Stimulated activated naive B cell treated with anti-CD40 and anti-IgM and Interleukin-4, amounts not matched to agents 10 μg/mL and 1 μg/mL and 100 μg/mL, for 72 hours (primary cell): Measurements from ENCODE around the gene HOXA7.

Experiments used
- ATAC-seq, 2 donors: fragments of 150-1000 bp; cut with Tn5 transposase; replicated peaks; 2 replicates each; pipeline ENCODE4 v1.10.0; 2021; ENCODE audit warnings: moderate library complexity in 1 of 2
- DNase-seq: peaks from one replicate; pipeline ENCODE4 v3.0.0; 2021
- H3K27ac Mint-ChIP-seq: one replicate; pipeline ENCODE4 v1.8.0; 2022; ENCODE audit warnings: mild to moderate bottlenecking, mixed read lengths
- H3K27me3 Mint-ChIP-seq, 2 donors: one replicate each; pipeline ENCODE4 v1.8.0; 2022; ENCODE audit warnings: mixed read lengths in 2 of 2
- H3K36me3 Mint-ChIP-seq, 2 donors: one replicate each; pipeline ENCODE4 v1.8.0; 2022; ENCODE audit warnings: mixed read lengths in 2 of 2, mild to moderate bottlenecking in 1 of 2
- H3K4me1 Mint-ChIP-seq, 2 donors: one replicate each; pipeline ENCODE4 v1.8.0; 2022; ENCODE audit warnings: mixed read lengths in 2 of 2, mild to moderate bottlenecking in 1 of 2
- H3K4me3 Mint-ChIP-seq, 2 donors: one replicate each; pipeline ENCODE4 v1.8.0; 2022; ENCODE audit warnings: mild to moderate bottlenecking in 2 of 2, mixed read lengths in 2 of 2, moderate library complexity in 1 of 2
- H3K9me3 Mint-ChIP-seq, 2 donors: one replicate each; pipeline ENCODE4 v1.8.0; 2022; ENCODE audit warnings: mixed read lengths in 2 of 2, mild to moderate bottlenecking in 1 of 2

Gene HOXA7

GRCh38 chr7:27172823-27173510 lies 16.5 kb upstream of the HOXA7 start:
- Mint-ChIP-seq H3K4me3 (peak overlapping the region; percentile 50 to 68), H3K4me1 (peaks cover 18 to 30% of the 10 kb centered on the region in 2 donors), H3K36me3 (peaks cover 5 to 12% of the 10 kb centered on the region in 2 donors), H3K27ac (no peak overlapping the region), H3K27me3 (peaks cover 61 to 77% of the 10 kb centered on the region in 2 donors), H3K9me3 (peaks cover 0 to 2% of the 10 kb centered on the region in 2 donors)
- DNase-seq (no peak), ATAC-seq (peak in 1 of 2 donors; percentile 14)

GRCh38 chr7:27172315-27172774 lies 15.9 kb upstream of the HOXA7 start:
- no peak for DNase-seq
- Mint-ChIP-seq H3K36me3 (peaks cover 5 to 12% of the 10 kb centered on the region in 2 donors), H3K27me3 (peaks cover 56 to 77% of the 10 kb centered on the region in 2 donors), H3K27ac (peak overlapping the region; percentile 93), H3K4me3 (peak overlapping the region; percentile 61 to 75), H3K9me3 (peaks cover 0 to 2% of the 10 kb centered on the region in 2 donors), H3K4me1 (peaks cover 18 to 30% of the 10 kb centered on the region in 2 donors)
- no peak for ATAC-seq

- peaks cover 21 to 30% of the 10 kb centered on the region in 2 donors for H3K4me1 Mint-ChIP-seq
- H3K27ac Mint-ChIP-seq = peak overlapping the region; percentile 93
- DNase-seq = no peak
- peak overlapping the region; percentile 36 to 75 for H3K4me3 Mint-ChIP-seq
- no peak for ATAC-seq
- H3K36me3 Mint-ChIP-seq = peaks cover 5 to 15% of the 10 kb centered on the region in 2 donors
- peaks cover 0 to 4% of the 10 kb centered on the region in 2 donors for H3K9me3 Mint-ChIP-seq
- H3K27me3 Mint-ChIP-seq = peaks cover 56 to 77% of the 10 kb centered on the region in 2 donors
Observed at GRCh38 chr7:27171637-27172314, 15.3 kb upstream of the HOXA7 start.

GRCh38 chr7:27171325-27171636 lies 14.8 kb upstream of the HOXA7 start:
- Mint-ChIP-seq H3K4me1 (peaks cover 21 to 30% of the 10 kb centered on the region in 2 donors), H3K27ac (peak overlapping the region; percentile 93), H3K9me3 (peaks cover 0 to 4% of the 10 kb centered on the region in 2 donors), H3K27me3 (peaks cover 52 to 76% of the 10 kb centered on the region in 2 donors), H3K4me3 (peak overlapping the region in 1 of 2 donors; percentile 30), H3K36me3 (peaks cover 5 to 15% of the 10 kb centered on the region in 2 donors)
- DNase-seq (no peak), ATAC-seq (no peak)

GRCh38 chr7:27170426-27171324 lies 14.2 kb upstream of the HOXA7 start:
- H3K4me1 Mint-ChIP-seq = peaks cover 22 to 33% of the 10 kb centered on the region in 2 donors

GRCh38 chr7:27169658-27170425 lies 13.4 kb upstream of the HOXA7 start:
- peaks cover 22 to 33% of the 10 kb centered on the region in 2 donors for H3K4me1 Mint-ChIP-seq
- peak overlapping the region in 1 of 2 donors; percentile 56 for H3K4me3 Mint-ChIP-seq
- ATAC-seq (no peak), DNase-seq (no peak)
- H3K36me3 Mint-ChIP-seq = peaks cover 5 to 15% of the 10 kb centered on the region in 2 donors
- H3K27me3 Mint-ChIP-seq = peaks cover 46 to 72% of the 10 kb centered on the region in 2 donors
- H3K9me3 Mint-ChIP-seq = peaks cover 0 to 4% of the 10 kb centered on the region in 2 donors
- peak overlapping the region; percentile 86 for H3K27ac Mint-ChIP-seq

More at GRCh38 chr7:27170426-27171324, 14.2 kb upstream of the HOXA7 start:
- Mint-ChIP-seq H3K9me3 (peaks cover 0 to 4% of the 10 kb centered on the region in 2 donors), H3K4me3 (no peak overlapping the region), H3K36me3 (peaks cover 5 to 15% of the 10 kb centered on the region in 2 donors), H3K27ac (peak overlapping the region; percentile 62), H3K27me3 (peaks cover 50 to 76% of the 10 kb centered on the region in 2 donors)
- no peak for ATAC-seq
- DNase-seq = no peak

GRCh38 chr7:27168265-27168947 lies 11.9 kb upstream of the HOXA7 start:
- peaks cover 28 to 32% of the 10 kb centered on the region in 2 donors for H3K4me1 Mint-ChIP-seq
- peaks cover 55 to 82% of the 10 kb centered on the region in 2 donors for H3K27me3 Mint-ChIP-seq
- peaks cover 0 to 4% of the 10 kb centered on the region in 2 donors for H3K9me3 Mint-ChIP-seq
- H3K4me3 Mint-ChIP-seq = peak overlapping the region; percentile 18 to 28
- ATAC-seq (no peak), DNase-seq (no peak)
- peak overlapping the region; percentile 81 for H3K27ac Mint-ChIP-seq
- peaks cover 5 to 15% of the 10 kb centered on the region in 2 donors for H3K36me3 Mint-ChIP-seq

GRCh38 chr7:27167916-27168264 lies 11.4 kb upstream of the HOXA7 start:
- ATAC-seq (no peak), DNase-seq (no peak)
- H3K9me3 Mint-ChIP-seq = peaks cover 0 to 4% of the 10 kb centered on the region in 2 donors
- H3K4me1 Mint-ChIP-seq = peaks cover 27 to 32% of the 10 kb centered on the region in 2 donors
- H3K27ac Mint-ChIP-seq = peak overlapping the region; percentile 20
- peaks cover 5 to 15% of the 10 kb centered on the region in 2 donors for H3K36me3 Mint-ChIP-seq
- no peak overlapping the region for H3K4me3 Mint-ChIP-seq
- H3K27me3 Mint-ChIP-seq = peaks cover 57 to 87% of the 10 kb centered on the region in 2 donors

- ATAC-seq (no peak), DNase-seq (no peak)
- Mint-ChIP-seq H3K27me3 (peaks cover 54 to 86% of the 10 kb centered on the region in 2 donors), H3K4me1 (peaks cover 21 to 25% of the 10 kb centered on the region in 2 donors), H3K27ac (peak overlapping the region; percentile 96), H3K9me3 (peaks cover 0 to 2% of the 10 kb centered on the region in 2 donors), H3K4me3 (peak overlapping the region; percentile 12 to 73), H3K36me3 (peaks cover 0 to 9% of the 10 kb centered on the region in 2 donors)
Observed at GRCh38 chr7:27166531-27167505, 10.3 kb upstream of the HOXA7 start.

- ATAC-seq = no peak
- Mint-ChIP-seq H3K36me3 (peaks cover 0 to 9% of the 10 kb centered on the region in 2 donors), H3K9me3 (peaks cover 0 to 2% of the 10 kb centered on the region in 2 donors), H3K27ac (peak overlapping the region; percentile 85), H3K4me1 (peaks cover 19 to 22% of the 10 kb centered on the region in 2 donors), H3K27me3 (peaks cover 53 to 86% of the 10 kb centered on the region in 2 donors), H3K4me3 (peak overlapping the region; percentile 8 to 59)
- DNase-seq = no peak
Observed at GRCh38 chr7:27165996-27166530, 9.6 kb upstream of the HOXA7 start.

GRCh38 chr7:27165089-27165995 lies 8.9 kb upstream of the HOXA7 start, which contains the start of gene HOXA9:
HOXA9 (minus strand) TSS chr7:27165537; CDS start chr7:27165457, 80 bp downstream.
- DNase-seq (no peak), ATAC-seq (no peak)
- peak within 1 kb of the TSS; percentile 91 for H3K27ac Mint-ChIP-seq
- H3K36me3 Mint-ChIP-seq = peaks cover 0 to 9% of the 10 kb centered on the region in 2 donors
- peak within 1 kb of the TSS; percentile 56 to 59 for H3K4me3 Mint-ChIP-seq
- peaks cover 53 to 81% of the 10 kb centered on the region in 2 donors for H3K27me3 Mint-ChIP-seq
- H3K4me1 Mint-ChIP-seq = peaks cover 20 to 28% of the 10 kb centered on the region in 2 donors
- H3K9me3 Mint-ChIP-seq = peaks cover 0 to 2% of the 10 kb centered on the region in 2 donors
